Measurements from ENCODE around the gene DCAF7. TPM values are rescaled to one million over a fixed set of nuclear protein-coding genes. Genes with fewer than 3 reads are reported as not detected.

DCAF7 gene
- total RNA-seq, 1 experiment from 2014 or later = 29.9 TPM

GRCh38 chr17:63629627-63630026 lies 79.3 kb downstream of the DCAF7 start:
- no peak for DNase-seq (ENCODE audit: low read depth)

- DNase-seq (ENCODE audit: low read depth) = no peak
Measured at GRCh38 chr17:63631062-63631461, 80.8 kb downstream of the DCAF7 start.

- no peak for DNase-seq (ENCODE audit: low read depth)
Measured at GRCh38 chr17:63631626-63632025, 81.3 kb downstream of the DCAF7 start.

- DNase-seq (ENCODE audit: low read depth) = no peak
Measured at GRCh38 chr17:63633742-63634141, 83.5 kb downstream of the DCAF7 start.

- no peak for DNase-seq (ENCODE audit: low read depth)
Measured at GRCh38 chr17:63634163-63634562, 83.9 kb downstream of the DCAF7 start.

- no peak for DNase-seq (ENCODE audit: low read depth)
Measured at GRCh38 chr17:63634816-63635215, 84.5 kb downstream of the DCAF7 start.

GRCh38 chr17:63635290-63635689 lies 85.0 kb downstream of the DCAF7 start:
- DNase-seq (ENCODE audit: low read depth) = no peak

- no peak for DNase-seq (ENCODE audit: low read depth)
Measured at GRCh38 chr17:63635787-63636186, 85.5 kb downstream of the DCAF7 start.

GRCh38 chr17:63639125-63639524 lies 88.8 kb downstream of the DCAF7 start:
- DNase-seq (ENCODE audit: low read depth) = no peak

- no peak for DNase-seq (ENCODE audit: low read depth)
Measured at GRCh38 chr17:63640038-63640437, 89.8 kb downstream of the DCAF7 start.

- no peak for DNase-seq (ENCODE audit: low read depth)
Measured at GRCh38 chr17:63641692-63642448, 91.6 kb downstream of the DCAF7 start.

Other genes starting within 250 kb of the DCAF7 start
- gene CYB561, start 104.2 kb upstream of the DCAF7 start, total RNA-seq (2014; rRNA removed; shearing (Covaris generic)) = 16.7 and 21.1 TPM in 2 replicates
- gene ACE, start 73.4 kb upstream of the DCAF7 start, total RNA-seq (2014; rRNA removed; shearing (Covaris generic)) = 0.29 TPM in 1 of 2 replicates, not detected in the other
- gene KCNH6, start 27.1 kb upstream of the DCAF7 start, total RNA-seq (2014; rRNA removed; shearing (Covaris generic)) = not detected in 2 replicates
- gene TACO1, start 50.4 kb downstream of the DCAF7 start, total RNA-seq (2014; rRNA removed; shearing (Covaris generic)) = 22.9 and 23.8 TPM in 2 replicates
- 16.8 and 19.7 TPM in 2 replicates for gene MAP3K3, start 71.9 kb downstream of the DCAF7 start, total RNA-seq (2014; rRNA removed; shearing (Covaris generic))
- 32.3 and 41.7 TPM in 2 replicates for gene LIMD2, start 149.6 kb downstream of the DCAF7 start, total RNA-seq (2014; rRNA removed; shearing (Covaris generic))
- gene STRADA, start 191.3 kb downstream of the DCAF7 start, total RNA-seq (2014; rRNA removed; shearing (Covaris generic)) = 10.9 and 18.7 TPM in 2 replicates
- 94.1 and 117 TPM in 2 replicates for gene CCDC47, start 223.1 kb downstream of the DCAF7 start, total RNA-seq (2014; rRNA removed; shearing (Covaris generic))
- gene DDX42, start 223.7 kb downstream of the DCAF7 start, total RNA-seq (2014; rRNA removed; shearing (Covaris generic)) = 43.3 and 48.5 TPM in 2 replicates

All from Daoy (cell line).